ENCODE results near the gene CAMK2A. TPM values are rescaled to one million over a fixed set of nuclear protein-coding genes. Genes with fewer than 3 reads are reported as not detected.

The CAMK2A gene
- total RNA-seq, 1 experiment from 2014 or later: 0.13 TPM

GRCh38 chr5:150229571-150229970 lies 60.0 kb downstream of the CAMK2A start:
- peaks cover 8% of the 10 kb centered on the region; the same call in 1 of the 2 replicates for H3K4me1 ChIP-seq (replicated peaks; ENCODE audit: insufficient read depth)
- no peaks in the 10 kb centered on the region for H3K79me2 ChIP-seq (ENCODE audit: low read depth)
- H3K36me3 ChIP-seq (ENCODE audit: low read depth): no peaks in the 10 kb centered on the region
- no peak overlapping the region for H2AFZ ChIP-seq
- no peaks in the 10 kb centered on the region for H3F3A ChIP-seq (ENCODE audit: insufficient read depth, low read depth)
- CTCF ChIA-PET: no interaction called here
- intact Hi-C loops (cut with micrococcal nuclease; ENCODE audit: unreplicated experiment): no loop called here
- H4K20me1 ChIP-seq (ENCODE audit: insufficient read depth): no peaks in the 10 kb centered on the region
- no TSS peak for BruUV-seq (replicated peaks)
- no peaks in the 10 kb centered on the region for H3K27me3 ChIP-seq (ENCODE audit: insufficient read depth, low read depth)
- POLR2A ChIA-PET (ENCODE audit: unreplicated experiment): no interaction called here
- no peaks in the 10 kb centered on the region for H3K9me2 ChIP-seq (ENCODE audit: insufficient read depth)
- DNase-seq: no peak
- H3K9me3 ChIP-seq (ENCODE audit: insufficient read depth, low read depth): no peaks in the 10 kb centered on the region
- no peak overlapping the region for H3K27ac ChIP-seq
- H3K4me2 ChIP-seq: no peak overlapping the region
- H3K4me3 ChIP-seq: no peak overlapping the region
- TF ChIP-seq EZH2 (IDR thresholded peaks at IDR 0.05; ENCODE audit: low read depth): no peak
- TF ChIP-seq CTCF (conservative IDR thresholded peaks at IDR 0.05): no peak

GRCh38 chr5:150227606-150228273 lies 61.8 kb downstream of the CAMK2A start:
- Histone ChIP-seq H3K27me3 (ENCODE audit: insufficient read depth, low read depth) (no peaks in the 10 kb centered on the region), H3F3A (ENCODE audit: insufficient read depth, low read depth) (no peaks in the 10 kb centered on the region), H3K27ac (no peak overlapping the region), H3K79me2 (ENCODE audit: low read depth) (no peaks in the 10 kb centered on the region), H3K4me2 (no peak overlapping the region), H3K9me3 (ENCODE audit: insufficient read depth, low read depth) (no peaks in the 10 kb centered on the region), H3K36me3 (ENCODE audit: low read depth) (no peaks in the 10 kb centered on the region), H3K9me2 (ENCODE audit: insufficient read depth) (no peaks in the 10 kb centered on the region), H4K20me1 (ENCODE audit: insufficient read depth) (no peaks in the 10 kb centered on the region), H3K4me1 (replicated peaks; ENCODE audit: insufficient read depth) (peaks cover 8% of the 10 kb centered on the region; the same call in 1 of the 2 replicates), H2AFZ (no peak overlapping the region), H3K4me3 (no peak overlapping the region)
- DNase-seq: peak in 1 of 2 experiments; percentile 18
- no TSS peak for BruUV-seq (replicated peaks)
- ChIA-PET CTCF (interaction anchor here (0.6 kb wide), 1 partner anchor 100 kb away, joined by 3 read pairs; no protein-coding TSS in a partner anchor), POLR2A (ENCODE audit: unreplicated experiment) (interaction anchor here (0.6 kb wide), 1 partner anchor 333 kb away, joined by 7 read pairs; no protein-coding TSS in a partner anchor)
- no peak for TF ChIP-seq EZH2 (IDR thresholded peaks at IDR 0.05; ENCODE audit: low read depth)
- TF ChIP-seq CTCF (conservative IDR thresholded peaks at IDR 0.05): no peak
- intact Hi-C loops (cut with micrococcal nuclease; ENCODE audit: unreplicated experiment): no loop called here

GRCh38 chr5:150227036-150227435 lies 62.5 kb downstream of the CAMK2A start:
- Histone ChIP-seq H4K20me1 (ENCODE audit: insufficient read depth) (no peaks in the 10 kb centered on the region), H3K4me2 (no peak overlapping the region), H3K4me3 (no peak overlapping the region), H3K36me3 (ENCODE audit: low read depth) (no peaks in the 10 kb centered on the region), H2AFZ (no peak overlapping the region), H3K27ac (no peak overlapping the region), H3F3A (ENCODE audit: insufficient read depth, low read depth) (no peaks in the 10 kb centered on the region), H3K9me3 (ENCODE audit: insufficient read depth, low read depth) (no peaks in the 10 kb centered on the region), H3K4me1 (replicated peaks; ENCODE audit: insufficient read depth) (peaks cover 8% of the 10 kb centered on the region; the same call in 1 of the 2 replicates), H3K9me2 (ENCODE audit: insufficient read depth) (no peaks in the 10 kb centered on the region), H3K27me3 (ENCODE audit: insufficient read depth, low read depth) (no peaks in the 10 kb centered on the region), H3K79me2 (ENCODE audit: low read depth) (no peaks in the 10 kb centered on the region)
- CTCF ChIA-PET: no interaction called here
- DNase-seq: no peak
- intact Hi-C loops (cut with micrococcal nuclease; ENCODE audit: unreplicated experiment): no loop called here
- BruUV-seq (replicated peaks): no TSS peak
- TF ChIP-seq EZH2 (IDR thresholded peaks at IDR 0.05; ENCODE audit: low read depth): no peak
- no peak for TF ChIP-seq CTCF (conservative IDR thresholded peaks at IDR 0.05)
- POLR2A ChIA-PET (ENCODE audit: unreplicated experiment): interaction anchor here (0.6 kb wide), 1 partner anchor 334 kb away, joined by 7 read pairs; no protein-coding TSS in a partner anchor
